Retinal pigment epithelial cell (primary cell): ENCODE measurements around the gene ISCA2.

Experiments used
- DNase-seq: peaks from one replicate; pipeline ENCODE4 v3.0.0-alpha.2; 2010; ENCODE audit warnings: low read depth
- H3K4me3 ChIP-seq: 2 replicates; pipeline ENCODE4 v1.5.1; 2011; ENCODE audit warnings: mild to moderate bottlenecking, low read length, control low read depth, moderate library complexity
- TF ChIP-seq, protein P1 (sequence below): conservative IDR thresholded peaks from 2 replicates; pipeline ENCODE4 v1.5.1; 2011; ENCODE audit warnings: low read depth, low read length, control low read depth, inconsistent platforms

The ISCA2 gene

DNA sequence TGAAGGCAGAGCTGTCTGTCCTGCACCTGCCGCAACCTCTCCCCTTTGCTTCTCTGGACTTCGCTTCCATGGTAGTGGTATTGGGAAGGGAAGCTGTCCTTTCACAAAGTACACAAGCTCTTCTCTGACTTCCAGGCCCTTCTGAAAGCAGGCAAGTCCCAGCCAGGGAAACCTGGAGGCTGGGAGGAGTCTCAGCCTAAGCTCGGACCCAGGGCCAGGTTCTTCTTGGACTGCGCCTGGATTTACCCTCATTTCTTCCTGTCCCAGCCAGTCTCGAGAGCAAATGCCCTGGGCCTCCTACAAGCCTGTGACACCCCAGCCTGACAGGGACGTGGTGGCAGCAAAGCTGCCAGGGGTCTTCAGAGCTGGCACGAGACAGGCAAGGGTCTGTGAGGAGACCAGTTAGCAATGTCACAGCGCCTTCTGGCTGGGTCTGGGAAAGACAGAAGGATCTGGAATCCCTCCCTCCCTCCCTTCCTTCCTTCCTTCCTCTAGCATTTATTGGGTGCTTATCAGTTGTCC, 22.4 kb downstream of the ISCA2 start:
- TF ChIP-seq, protein P1, sequence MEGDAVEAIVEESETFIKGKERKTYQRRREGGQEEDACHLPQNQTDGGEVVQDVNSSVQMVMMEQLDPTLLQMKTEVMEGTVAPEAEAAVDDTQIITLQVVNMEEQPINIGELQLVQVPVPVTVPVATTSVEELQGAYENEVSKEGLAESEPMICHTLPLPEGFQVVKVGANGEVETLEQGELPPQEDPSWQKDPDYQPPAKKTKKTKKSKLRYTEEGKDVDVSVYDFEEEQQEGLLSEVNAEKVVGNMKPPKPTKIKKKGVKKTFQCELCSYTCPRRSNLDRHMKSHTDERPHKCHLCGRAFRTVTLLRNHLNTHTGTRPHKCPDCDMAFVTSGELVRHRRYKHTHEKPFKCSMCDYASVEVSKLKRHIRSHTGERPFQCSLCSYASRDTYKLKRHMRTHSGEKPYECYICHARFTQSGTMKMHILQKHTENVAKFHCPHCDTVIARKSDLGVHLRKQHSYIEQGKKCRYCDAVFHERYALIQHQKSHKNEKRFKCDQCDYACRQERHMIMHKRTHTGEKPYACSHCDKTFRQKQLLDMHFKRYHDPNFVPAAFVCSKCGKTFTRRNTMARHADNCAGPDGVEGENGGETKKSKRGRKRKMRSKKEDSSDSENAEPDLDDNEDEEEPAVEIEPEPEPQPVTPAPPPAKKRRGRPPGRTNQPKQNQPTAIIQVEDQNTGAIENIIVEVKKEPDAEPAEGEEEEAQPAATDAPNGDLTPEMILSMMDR, result no peak
- DNase-seq, result no peak
- H3K4me3 ChIP-seq, result no peak overlapping the region

DNA sequence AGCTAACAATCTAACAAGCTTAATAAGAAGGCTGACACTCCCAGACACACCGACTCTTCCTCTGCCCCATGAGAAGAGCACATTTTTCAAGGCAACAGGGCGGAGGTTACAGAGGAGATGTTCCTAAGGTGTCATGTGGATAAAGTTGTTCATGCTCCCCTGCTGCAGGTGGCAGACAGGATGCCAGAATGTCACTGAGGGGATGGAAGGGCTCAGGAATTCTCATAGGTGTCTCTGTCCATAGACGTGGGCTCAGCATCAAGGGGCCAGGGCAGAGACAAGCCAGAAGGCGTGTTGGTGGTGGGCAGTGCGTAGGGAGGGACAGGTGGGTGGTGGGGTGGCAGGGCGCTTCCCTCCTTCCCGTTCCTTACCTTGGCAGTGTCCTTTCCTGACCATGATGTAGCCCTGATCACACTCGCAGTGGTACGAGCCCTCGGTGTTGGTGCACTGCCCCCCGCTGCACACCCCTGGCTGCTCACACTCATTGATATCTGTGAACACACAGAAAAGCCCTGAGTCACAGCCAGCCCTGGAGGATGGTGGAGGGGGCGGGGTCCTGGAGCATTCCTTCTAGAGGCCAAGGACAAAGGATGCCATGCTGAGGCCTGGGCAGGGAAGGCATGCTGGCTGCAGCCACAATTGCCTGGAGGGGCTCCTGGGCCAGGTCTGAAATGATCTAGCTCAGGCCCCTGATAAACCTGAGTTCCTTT, 23.0 kb downstream of the ISCA2 start:
- TF ChIP-seq, protein P1, result no peak
- DNase-seq, result no peak

DNA sequence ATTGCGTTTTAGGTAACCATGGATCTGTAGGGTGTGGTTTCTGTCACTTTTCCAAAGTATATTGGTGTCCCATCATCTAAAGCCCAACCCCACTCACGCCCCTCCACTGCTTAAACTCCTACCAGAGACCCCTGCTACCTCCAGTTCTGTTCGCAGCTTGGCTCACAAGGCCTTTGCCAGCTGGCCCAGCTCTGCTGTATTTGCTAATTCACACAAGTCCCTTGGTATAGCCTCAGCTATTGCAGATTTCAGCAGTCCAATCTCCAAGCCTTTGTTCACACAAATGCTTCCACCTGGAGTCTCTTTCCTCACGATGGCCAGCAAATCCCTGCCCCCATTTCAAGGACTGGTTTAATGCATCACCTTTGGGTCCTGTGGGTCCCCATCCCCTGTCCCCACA, 24.2 kb downstream of the ISCA2 start:
- no peak overlapping the region for H3K4me3 ChIP-seq
- TF ChIP-seq, protein P1, result no peak
- no peak for DNase-seq

More for the DNA sequence above, 23.0 kb downstream of the ISCA2 start:
- H3K4me3 ChIP-seq, result no peak overlapping the region

DNA sequence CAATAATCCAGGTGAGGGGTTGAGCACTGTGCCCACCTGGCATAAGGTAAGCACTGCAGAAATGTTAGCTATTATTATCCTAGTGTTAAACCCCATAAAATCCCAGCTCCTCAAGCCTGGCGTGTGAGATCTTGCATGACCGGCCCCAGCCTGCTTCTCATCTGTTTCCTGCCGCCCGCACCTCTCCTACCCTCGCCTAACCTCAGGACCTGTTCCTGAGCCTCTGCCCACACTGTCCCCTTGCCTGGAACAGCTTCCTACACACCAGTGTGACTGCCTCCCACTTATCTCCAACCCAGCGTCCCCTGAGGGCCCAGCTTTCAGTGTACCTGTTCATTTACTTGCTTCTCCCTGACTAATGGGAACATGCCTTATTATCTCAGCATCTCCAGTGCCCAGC, 24.7 kb downstream of the ISCA2 start:
- H3K4me3 ChIP-seq, result no peak overlapping the region
- DNase-seq, result no peak
- TF ChIP-seq, protein P1, result no peak

DNA sequence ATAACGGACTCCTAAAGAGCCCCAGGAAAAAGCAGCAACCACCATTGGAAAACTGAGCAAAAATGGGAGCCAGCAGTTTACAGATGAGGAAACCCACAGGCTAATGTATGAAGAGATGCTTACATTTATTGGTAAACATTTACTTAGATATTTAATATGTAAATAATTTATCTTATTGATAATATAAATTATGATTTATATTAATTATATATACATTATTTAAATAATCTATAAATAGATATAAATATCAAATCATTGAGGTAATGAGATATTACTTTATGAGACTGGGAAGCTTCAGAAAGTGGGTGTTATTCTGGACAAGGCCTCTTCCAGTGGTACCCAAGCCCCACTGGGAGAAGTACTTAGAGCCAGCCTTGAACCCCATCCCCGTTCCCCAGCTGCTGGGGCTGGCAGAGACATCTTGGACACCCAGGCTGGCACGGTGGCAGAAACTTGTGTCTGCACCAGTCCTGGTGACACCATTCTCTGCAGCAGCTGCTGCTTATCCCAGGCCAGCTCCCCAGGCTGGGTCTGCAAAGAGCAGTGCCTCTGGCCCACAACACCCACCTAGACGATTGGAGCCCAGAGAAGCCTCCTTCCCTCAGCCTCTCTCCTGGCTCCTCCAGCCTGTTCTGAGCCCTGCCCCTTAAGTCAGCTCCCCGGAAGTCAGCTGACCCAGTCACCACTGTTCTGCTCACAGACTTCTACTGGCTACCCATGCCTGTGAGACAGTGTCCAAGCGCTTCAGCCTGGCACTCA, 25.9 kb downstream of the ISCA2 start:
- TF ChIP-seq, protein P1, result no peak
- DNase-seq, result no peak
- H3K4me3 ChIP-seq, result no peak overlapping the region

DNA sequence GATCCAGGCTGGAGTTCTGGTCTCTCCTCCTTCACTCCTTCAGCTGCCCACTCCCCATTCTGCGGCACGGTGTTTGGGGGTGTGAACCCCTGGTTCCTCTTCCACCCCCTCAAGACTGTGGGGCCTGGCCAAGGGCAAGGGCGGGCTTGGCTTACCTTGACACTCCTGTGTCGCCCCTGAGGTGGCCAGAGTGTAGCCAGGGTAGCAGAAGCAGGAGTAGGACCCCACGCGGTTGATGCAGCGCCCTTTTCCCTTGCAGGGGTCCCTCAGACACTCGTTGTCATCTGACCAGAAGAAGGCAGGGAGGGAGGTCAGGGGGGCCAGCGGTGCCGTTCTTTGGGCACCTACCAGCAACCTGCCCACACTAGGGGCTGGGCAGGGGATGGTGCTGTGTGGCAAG, 28.2 kb downstream of the ISCA2 start:
- H3K4me3 ChIP-seq, result no peak overlapping the region
- TF ChIP-seq, protein P1, result no peak
- DNase-seq, result no peak
